CD4-positive, alpha-beta memory T cell (primary cell): Measurements from ENCODE around the gene SLC2A1. TPM values are rescaled to one million over a fixed set of nuclear protein-coding genes. Genes with fewer than 3 reads are reported as not detected.

Source experiments
- CTCF ChIA-PET: fragments of 350-600 bp; sonication (Branson Sonifier 250); formaldehyde crosslinking; loops from one replicate; lab custom pipeline; 2021; ENCODE audit warnings: inconsistent platforms; ENCODE audit not compliant: partially characterized antibody; lab: Charles Lee
- POLR2A ChIA-PET: fragments of 350-600 bp; sonication (Branson Sonifier 250); formaldehyde crosslinking; loops from one replicate; lab custom pipeline; 2021; ENCODE audit not compliant: partially characterized antibody; lab: Charles Lee
- DNase-seq, 5 donors: peaks; one replicate each; pipeline versions ENCODE4 v3.0.0 to v3.0.0-alpha.2; 2020 to 2022; ENCODE audit warnings: mixed read lengths in 1 of 5
- H3K27ac ChIP-seq: one replicate; pipeline ENCODE4 v1.7.0; 2013; ENCODE audit warnings: low read depth, low read length
- H3K27me3 ChIP-seq: 2 replicates; pipeline ENCODE4 v1.7.0; 2013; ENCODE audit warnings: mild to moderate bottlenecking, low read length, moderate library complexity; ENCODE audit not compliant: insufficient read depth
- H3K36me3 ChIP-seq: 2 replicates; pipeline ENCODE4 v1.7.0; 2013; ENCODE audit warnings: mild to moderate bottlenecking, low read length, moderate library complexity; ENCODE audit not compliant: insufficient read depth
- H3K4me1 ChIP-seq: 2 replicates; pipeline ENCODE4 v1.7.0; 2013; ENCODE audit warnings: mild to moderate bottlenecking, low read length, moderate library complexity; ENCODE audit not compliant: insufficient read depth
- H3K4me3 ChIP-seq, 2 donors: one replicate each; pipeline ENCODE4 v1.7.0; 2013; ENCODE audit warnings: low read length in 2 of 2, mild to moderate bottlenecking in 1 of 2
- H3K9me3 ChIP-seq, 2 donors: one replicate each; pipeline ENCODE4 v1.7.0; 2013; ENCODE audit warnings: low read length in 2 of 2, control low read depth in 1 of 2; ENCODE audit not compliant: control insufficient read depth in 1 of 2
- H3K27ac Mint-ChIP-seq, 7 donors: one replicate each; pipeline ENCODE4 v1.8.0; 2020 to 2021; ENCODE audit warnings: mixed read lengths in 7 of 7, mild to moderate bottlenecking in 6 of 7, inconsistent platforms in 3 of 7, moderate library complexity in 3 of 7
- H3K27me3 Mint-ChIP-seq, 2 donors: one replicate each; pipeline ENCODE4 v1.8.0; 2020 to 2021; ENCODE audit warnings: mixed read lengths in 2 of 2
- H3K36me3 Mint-ChIP-seq, 2 donors: one replicate each; pipeline ENCODE4 v1.8.0; 2020 to 2021; ENCODE audit warnings: mixed read lengths in 2 of 2, inconsistent platforms in 1 of 2, mild to moderate bottlenecking in 1 of 2
- H3K4me1 Mint-ChIP-seq, 4 donors: one replicate each; pipeline ENCODE4 v1.8.0; 2020 to 2021; ENCODE audit warnings: mixed read lengths in 4 of 4, mild to moderate bottlenecking in 1 of 4
- H3K4me3 Mint-ChIP-seq, 8 donors: one replicate each; pipeline ENCODE4 v1.8.0; 2020 to 2021; ENCODE audit warnings: mixed read lengths in 8 of 8, mild to moderate bottlenecking in 7 of 8, moderate library complexity in 6 of 8, inconsistent platforms in 3 of 8
- H3K9me3 Mint-ChIP-seq, 8 donors: one replicate each; pipeline ENCODE4 v1.8.0; 2020 to 2021; ENCODE audit warnings: mixed read lengths in 8 of 8, mild to moderate bottlenecking in 5 of 8, inconsistent platforms in 3 of 8, moderate library complexity in 1 of 8
- intact Hi-C: fragments of 100-400 bp; cut with micrococcal nuclease; formaldehyde crosslinking; loops from one replicate; pipeline ENCODE4 v1.15.1; 2023
- polyA plus RNA-seq, 2 donors: library from polyadenylated mRNA; unstranded; fragments of 300-500 nt; fragmentation: Illumina TruSeq; gene quantifications; one replicate each; pipeline ENCODE4 v1.2.3, GENCODE V29; 2021
- total RNA-seq, 2 experiments: library from RNA; stranded (reverse); gene quantifications; one replicate each; pipeline ENCODE4 v1.2.3, GENCODE V29; 2021

SLC2A1 gene
- total RNA-seq (10 to 100 TPM; 57.5 to 58.4 TPM), polyA plus RNA-seq (10 to 100 TPM; 22.7 to 29.9 TPM)

DNA sequence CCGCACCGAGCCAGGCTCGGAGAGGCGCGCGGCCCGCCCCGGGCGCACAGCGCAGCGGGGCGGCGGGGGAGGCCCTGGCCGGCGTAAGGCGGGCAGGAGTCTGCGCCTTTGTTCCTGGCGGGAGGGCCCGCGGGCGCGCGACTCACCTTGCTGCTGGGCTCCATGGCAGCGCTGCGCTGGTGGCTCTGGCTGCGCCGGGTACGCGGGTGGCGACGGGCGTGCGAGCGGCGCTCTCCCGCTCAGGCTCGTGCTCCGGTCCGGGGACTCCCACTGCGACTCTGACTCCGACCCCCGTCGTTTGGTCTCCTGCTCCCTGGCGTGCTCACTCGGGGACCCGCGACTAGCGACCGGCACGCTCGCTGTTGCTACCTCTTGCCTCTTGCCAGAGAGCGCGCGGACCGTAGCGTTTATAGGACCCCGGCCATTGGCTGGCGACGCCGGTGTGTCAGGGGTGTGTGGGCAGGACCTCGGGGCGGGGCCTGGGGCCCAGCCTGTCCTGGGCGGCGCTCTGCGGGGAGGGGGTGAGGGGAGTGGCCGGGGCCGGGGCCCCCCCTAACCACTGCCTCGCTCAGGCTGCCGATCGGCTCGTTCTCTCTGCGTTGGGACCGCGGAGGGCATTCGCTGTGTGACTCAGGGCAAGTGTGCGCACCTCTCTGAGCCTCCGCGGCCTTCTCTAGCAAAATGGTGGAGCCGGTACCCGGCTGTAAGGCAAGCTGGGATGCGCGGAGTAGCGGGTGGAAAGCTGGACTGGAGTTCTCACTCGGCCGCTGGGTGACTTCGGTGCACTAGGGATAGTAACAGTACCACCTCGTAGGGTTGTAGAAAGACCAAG lies at the start of gene SLC2A1:
Gene SLC2A1, minus strand, starts transcription at position 381 of the 832 bp plus-strand sequence. Its CDS starts 217 bp downstream, at position 164.
- Histone ChIP-seq H3K9me3 (no peaks in the 10 kb centered on the region), H3K27ac (peak within 1 kb of the TSS; percentile 76), H3K4me1 (peaks cover 59% of the 10 kb centered on the region), H3K4me3 (peak within 1 kb of the TSS; percentile 66 to 78), H3K27me3 (no peaks in the 10 kb centered on the region), H3K36me3 (peaks cover 5% of the 10 kb centered on the region)
- Mint-ChIP-seq H3K4me3 (peak within 1 kb of the TSS; percentile 97 to 99 (median 98)), H3K27me3 (no peaks in the 10 kb centered on the region), H3K27ac (peak within 1 kb of the TSS; percentile 97 to 99 (median 98)), H3K36me3 (peaks cover 3 to 20% of the 10 kb centered on the region in 2 donors), H3K9me3 (peaks cover 0 to 5% (median 0%) of the 10 kb centered on the region in 8 donors), H3K4me1 (peaks cover 35 to 79% (median 51%) of the 10 kb centered on the region in 4 donors)
- ChIA-PET CTCF (interaction anchor here (1.2 to 2.8 kb wide), 3 partner anchors 23 to 114 kb away, joined by 3 to 13 read pairs (median 6); no protein-coding TSS in a partner anchor), POLR2A (interaction anchor here (0.6 to 23.8 kb wide), 11 partner anchors 9 to 192 kb away, joined by 3 to 555 read pairs (median 3); partner anchors contain the start of genes C1orf50 and P3H1)
- DNase-seq, result peak; percentile 92 to 97 (median 95)
- intact Hi-C loops, result loop anchor here (1.0 to 2.0 kb wide), 6 partner anchors 15 to 214 kb away; partner anchors contain the start of genes C1orf50, CFAP57, EBNA1BP2 and ERMAP

DNA sequence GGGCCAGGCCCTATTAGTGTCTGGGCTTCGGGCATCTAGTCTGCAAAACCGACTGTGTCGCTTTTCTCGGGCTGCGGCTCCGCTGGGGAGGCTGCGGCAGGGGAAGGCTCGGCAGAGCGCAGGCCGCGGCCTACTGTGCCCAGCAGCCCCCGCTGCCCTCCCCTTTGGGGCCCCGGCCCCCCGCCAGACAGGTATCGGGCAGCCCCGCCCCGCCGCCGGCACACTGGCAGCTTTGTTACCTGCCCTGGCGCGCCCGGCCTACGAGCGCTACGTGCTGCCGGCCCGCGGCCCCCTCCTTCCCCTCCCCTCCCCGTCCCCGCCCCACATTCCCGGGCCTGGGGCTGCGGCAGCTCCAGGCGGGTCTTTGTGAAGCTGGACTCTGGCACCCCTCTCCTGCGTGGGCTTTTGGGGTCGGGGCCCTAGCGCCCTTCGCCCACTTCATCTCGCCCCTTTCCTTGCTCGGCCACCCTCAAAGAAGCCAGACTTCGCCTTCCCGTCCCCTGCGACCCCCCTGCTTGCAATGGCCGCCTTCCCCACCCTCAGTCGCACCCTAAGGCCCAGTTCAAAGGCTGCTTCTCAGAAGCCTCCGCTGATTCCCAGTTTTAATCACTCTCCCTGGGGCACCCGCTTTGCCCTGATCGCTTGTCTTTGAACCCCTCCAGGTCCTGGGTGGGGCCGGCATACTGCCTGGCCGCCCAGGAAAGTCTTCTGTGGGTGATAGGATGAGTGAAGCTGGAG lies 48.9 kb upstream of the SLC2A1 start:
- Mint-ChIP-seq H3K4me1 (no peaks in the 10 kb centered on the region), H3K9me3 (no peaks in the 10 kb centered on the region), H3K27me3 (peaks cover 4 to 5% of the 10 kb centered on the region in 2 donors), H3K4me3 (no peak overlapping the region), H3K36me3 (no peaks in the 10 kb centered on the region), H3K27ac (no peak overlapping the region)
- Histone ChIP-seq H3K9me3 (no peaks in the 10 kb centered on the region), H3K4me3 (no peak overlapping the region), H3K36me3 (no peaks in the 10 kb centered on the region), H3K27me3 (no peaks in the 10 kb centered on the region), H3K27ac (no peak overlapping the region), H3K4me1 (peaks cover 4% of the 10 kb centered on the region)
- CTCF ChIA-PET, result interaction anchor here (0.7 kb wide), 1 partner anchor 99 kb away, joined by 3 read pairs; no protein-coding TSS in a partner anchor
- DNase-seq, result no peak
- POLR2A ChIA-PET, result no interaction called here
- intact Hi-C loops, result no loop called here

DNA sequence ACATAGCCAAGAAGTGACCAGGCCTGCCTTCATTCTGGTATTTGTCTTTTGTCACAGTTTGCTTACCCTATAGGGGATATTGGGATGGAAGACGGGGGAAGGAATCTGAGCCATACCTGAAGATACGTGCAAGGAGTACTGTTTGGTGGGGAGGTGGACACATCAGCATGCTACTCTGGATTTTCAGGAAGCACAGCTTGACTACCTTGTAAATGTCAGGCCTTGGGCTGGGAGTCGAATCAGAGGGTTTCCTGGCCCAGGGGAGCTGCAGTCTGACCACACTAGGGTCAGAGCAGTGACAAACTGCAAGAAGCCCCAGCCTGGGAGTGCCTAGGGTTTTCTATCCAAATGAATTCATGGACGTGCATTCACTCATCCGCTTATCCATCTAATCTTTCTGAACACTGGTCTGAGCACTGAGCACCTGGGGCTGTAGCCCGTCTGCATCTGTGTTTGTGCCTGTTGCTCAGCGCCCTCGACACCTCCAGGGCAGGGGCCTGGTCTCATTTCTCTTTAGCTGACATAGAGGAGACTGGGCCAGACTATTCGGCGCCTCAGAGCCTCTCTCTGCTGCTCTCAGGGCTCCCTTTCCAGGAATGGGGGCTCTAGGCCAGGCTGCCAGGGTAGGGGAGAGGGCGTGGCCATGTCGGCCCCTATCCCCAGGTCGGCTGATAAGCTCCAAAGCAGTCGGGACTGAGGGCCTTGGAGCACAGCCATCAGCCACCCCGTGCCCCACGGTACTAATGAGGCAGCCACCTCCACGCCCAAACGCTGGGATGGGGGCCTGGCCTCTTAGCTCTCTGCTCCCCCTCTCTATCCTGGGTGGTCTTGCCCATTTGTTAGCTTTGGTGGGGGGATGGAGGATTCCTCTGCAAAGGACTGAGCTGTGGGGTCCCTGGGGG lies 47.0 kb upstream of the SLC2A1 start:
- no peak overlapping the region for H3K4me3 ChIP-seq
- intact Hi-C loops, result no loop called here
- DNase-seq, result no peak
- ChIA-PET CTCF (no interaction called here), POLR2A (no interaction called here)
- H3K4me1 ChIP-seq, result peaks cover 1% of the 10 kb centered on the region
- no peaks in the 10 kb centered on the region for H3K27me3 ChIP-seq
- no peaks in the 10 kb centered on the region for H3K36me3 ChIP-seq
- no peaks in the 10 kb centered on the region for H3K4me1 Mint-ChIP-seq
- H3K36me3 Mint-ChIP-seq, result no peaks in the 10 kb centered on the region
- no peak overlapping the region for H3K27ac ChIP-seq
- no peak overlapping the region for H3K27ac Mint-ChIP-seq
- H3K9me3 Mint-ChIP-seq, result no peaks in the 10 kb centered on the region
- no peaks in the 10 kb centered on the region for H3K9me3 ChIP-seq
- H3K27me3 Mint-ChIP-seq, result peaks cover 0 to 1% of the 10 kb centered on the region in 2 donors
- no peak overlapping the region for H3K4me3 Mint-ChIP-seq

DNA sequence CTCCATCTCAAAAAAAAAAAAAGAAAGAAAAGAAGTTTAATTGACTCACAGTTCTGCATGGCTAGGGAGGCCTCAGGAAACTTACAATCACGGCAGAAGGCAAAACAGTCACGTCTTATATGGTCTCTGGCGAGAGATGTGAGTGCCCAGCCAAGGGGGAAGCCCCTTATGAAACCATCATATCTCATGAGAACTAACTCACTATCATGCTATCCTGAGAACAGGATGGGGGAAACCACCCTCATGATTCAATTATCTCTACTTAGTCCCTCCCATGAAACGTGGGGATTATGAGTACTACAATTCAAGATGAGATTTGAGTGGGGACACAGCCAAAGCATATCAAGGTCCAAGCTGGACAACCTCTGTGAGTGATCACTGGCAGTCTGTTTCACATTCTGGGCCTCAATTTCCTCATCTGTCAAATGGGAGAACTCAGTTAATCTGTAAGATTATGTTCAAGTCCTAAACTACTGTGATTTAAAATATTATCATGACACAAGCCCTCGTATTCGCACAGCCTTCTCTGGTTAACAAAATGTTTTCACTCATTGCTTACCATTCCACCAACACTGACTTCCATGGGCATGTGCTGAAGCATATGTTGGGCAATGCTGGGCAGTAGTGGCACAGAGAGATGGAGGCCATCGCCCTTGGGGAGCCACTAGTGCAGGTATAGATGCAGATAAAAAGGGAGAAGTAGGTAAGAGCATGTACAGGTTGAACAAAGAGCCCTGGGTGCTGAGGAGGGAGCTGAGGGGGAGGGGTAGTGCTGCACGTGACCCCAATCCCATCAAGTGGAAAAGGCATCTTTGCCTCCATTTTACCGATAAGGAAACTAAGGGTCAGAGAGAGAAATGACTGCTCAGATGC lies 46.2 kb upstream of the SLC2A1 start:
- Histone ChIP-seq H3K27me3 (no peaks in the 10 kb centered on the region), H3K9me3 (no peaks in the 10 kb centered on the region), H3K27ac (no peak overlapping the region), H3K36me3 (no peaks in the 10 kb centered on the region), H3K4me1 (no peaks in the 10 kb centered on the region), H3K4me3 (no peak overlapping the region)
- Mint-ChIP-seq H3K36me3 (no peaks in the 10 kb centered on the region), H3K4me3 (no peak overlapping the region), H3K27me3 (peaks cover 0 to 1% of the 10 kb centered on the region in 2 donors), H3K27ac (peak overlapping the region in 1 of 7 donors; percentile 2), H3K9me3 (no peaks in the 10 kb centered on the region), H3K4me1 (no peaks in the 10 kb centered on the region)
- ChIA-PET CTCF (no interaction called here), POLR2A (no interaction called here)
- intact Hi-C loops, result no loop called here
- DNase-seq, result no peak

DNA sequence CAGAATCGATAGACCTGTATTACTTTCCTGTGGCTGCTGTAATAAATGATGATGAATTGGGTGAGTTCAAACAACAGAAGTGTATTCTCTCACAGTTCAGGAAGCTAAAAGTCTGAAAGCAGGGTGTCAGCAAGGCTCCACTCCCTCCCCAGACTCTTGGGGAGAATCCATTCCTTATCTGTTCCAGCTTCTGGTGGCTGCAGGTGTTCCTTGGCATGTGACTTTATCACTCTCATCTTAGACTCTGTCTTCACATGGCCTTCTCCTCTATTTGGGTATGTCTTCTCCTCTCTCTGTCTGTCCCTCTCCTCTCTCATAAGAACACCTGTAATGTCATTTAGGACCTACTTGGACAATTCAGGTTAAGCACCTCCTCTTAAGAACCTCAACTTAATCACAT lies 44.1 kb upstream of the SLC2A1 start:
- H3K9me3 ChIP-seq, result no peaks in the 10 kb centered on the region
- H3K4me3 Mint-ChIP-seq, result no peak overlapping the region
- CTCF ChIA-PET, result no interaction called here
- H3K36me3 ChIP-seq, result no peaks in the 10 kb centered on the region
- no peaks in the 10 kb centered on the region for H3K4me1 Mint-ChIP-seq
- DNase-seq, result no peak
- H3K27ac ChIP-seq, result no peak overlapping the region
- no peak overlapping the region for H3K27ac Mint-ChIP-seq
- intact Hi-C loops, result no loop called here
- no peaks in the 10 kb centered on the region for H3K4me1 ChIP-seq
- H3K4me3 ChIP-seq, result no peak overlapping the region
- H3K27me3 ChIP-seq, result no peaks in the 10 kb centered on the region
- H3K27me3 Mint-ChIP-seq, result peaks cover 0 to 1% of the 10 kb centered on the region in 2 donors
- POLR2A ChIA-PET, result no interaction called here
- H3K9me3 Mint-ChIP-seq, result no peaks in the 10 kb centered on the region
- H3K36me3 Mint-ChIP-seq, result no peaks in the 10 kb centered on the region

DNA sequence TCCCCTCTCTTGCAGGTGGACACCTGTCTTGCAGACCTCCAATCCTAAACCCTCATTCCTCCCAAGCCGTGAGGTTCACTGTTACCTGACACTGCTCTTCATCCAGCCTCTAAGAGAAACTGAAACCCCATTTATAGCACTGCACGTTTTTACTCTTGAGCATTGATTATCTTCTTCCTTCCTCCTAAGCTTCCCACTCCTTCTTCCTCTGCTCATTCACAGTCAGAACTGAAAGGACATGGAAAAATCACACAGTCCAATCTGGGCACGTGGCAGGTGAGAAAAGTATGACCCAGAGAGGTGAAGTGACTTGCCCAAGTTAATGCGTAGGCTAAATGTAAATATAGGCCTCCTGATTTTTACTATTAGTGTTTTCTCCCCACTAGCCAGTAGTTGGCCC lies 43.4 kb upstream of the SLC2A1 start:
- DNase-seq, result no peak
- intact Hi-C loops, result no loop called here

More for the DNA sequence above, 43.4 kb upstream of the SLC2A1 start:
- H3K27me3 ChIP-seq, result no peaks in the 10 kb centered on the region
- H3K4me3 Mint-ChIP-seq, result no peak overlapping the region
- CTCF ChIA-PET, result no interaction called here
- no peak overlapping the region for H3K27ac ChIP-seq
- no peaks in the 10 kb centered on the region for H3K9me3 Mint-ChIP-seq
- H3K27me3 Mint-ChIP-seq, result peaks cover 0 to 1% of the 10 kb centered on the region in 2 donors
- peak overlapping the region in 1 of 7 donors; percentile 6 for H3K27ac Mint-ChIP-seq
- H3K36me3 ChIP-seq, result no peaks in the 10 kb centered on the region
- H3K9me3 ChIP-seq, result no peaks in the 10 kb centered on the region
- POLR2A ChIA-PET, result no interaction called here
- no peak overlapping the region for H3K4me3 ChIP-seq
- H3K36me3 Mint-ChIP-seq, result no peaks in the 10 kb centered on the region
- no peaks in the 10 kb centered on the region for H3K4me1 Mint-ChIP-seq
- no peaks in the 10 kb centered on the region for H3K4me1 ChIP-seq
